Measurements from ENCODE around the gene IMP4. TPM values are rescaled to one million over a fixed set of nuclear protein-coding genes. Genes with fewer than 3 reads are reported as not detected.

The IMP4 gene
- total and polyA plus RNA-seq, 2 of the 13 experiments (the other 11 are each of a cell fraction or from before 2014, with no cell fraction given): 142 to 158 TPM

DNA sequence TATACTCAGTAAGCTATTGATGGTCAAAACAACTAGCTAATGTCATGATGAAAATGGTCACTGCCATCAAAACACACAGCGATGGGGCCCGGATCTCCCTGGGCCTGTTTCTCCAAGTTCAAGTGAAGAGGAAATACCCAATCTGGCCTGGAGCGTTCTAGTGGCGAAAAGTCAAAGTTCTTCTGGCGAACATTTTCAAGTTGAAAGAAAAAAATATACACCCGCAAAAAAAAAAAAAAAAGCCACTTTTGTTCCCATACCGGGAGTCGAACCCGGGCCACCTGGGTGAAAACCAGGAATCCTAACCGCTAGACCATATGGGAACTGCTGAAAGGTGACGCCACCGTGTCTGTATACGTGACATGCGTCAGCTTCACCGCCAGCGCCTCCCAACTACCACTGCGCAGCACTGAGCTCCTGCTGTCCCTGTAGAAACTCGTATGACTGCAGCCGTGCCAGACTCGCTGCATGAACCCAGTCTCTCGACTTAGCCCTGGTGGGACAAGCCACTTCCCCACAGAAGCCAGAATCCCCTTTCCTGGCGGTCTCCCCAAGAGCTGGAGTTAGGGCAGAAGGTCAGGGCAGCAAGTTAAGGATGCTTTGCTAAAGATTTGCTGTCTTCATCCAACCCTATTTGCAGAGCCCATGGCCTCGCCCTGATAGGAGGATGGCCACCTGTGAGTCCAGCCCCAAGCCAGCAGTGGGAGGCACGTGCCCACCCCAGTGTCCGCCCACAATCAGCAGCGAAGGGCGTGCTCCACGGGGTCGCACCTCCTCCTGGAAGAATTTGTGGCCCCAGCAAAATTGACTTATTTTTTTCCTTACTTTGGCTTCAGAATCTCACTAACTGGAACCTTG lies 5.6 kb upstream of the IMP4 start (continued):
- TF ChIP-seq ZNF768 (CRISPR knock-in tag; IDR thresholded peaks at IDR 0.05) (peak; percentile 54; the same call in 1 of the 2 replicates), EP300 (IDR thresholded peaks at IDR 0.05; ENCODE audit: low read depth in 2 of 2, low read length in 2 of 2) (peak in 1 of 2 experiments; percentile 17; a peak in 1 of 4 replicates), EP300 (CRISPR knock-in tag; IDR thresholded peaks at IDR 0.05; ENCODE audit: borderline replicate concordance) (no peak; the same call in 1 of the 2 replicates), ZNF709 (CRISPR knock-in tag; IDR thresholded peaks at IDR 0.05) (peak; percentile 63; the same call in 1 of the 2 replicates), ETV6 (CRISPR knock-in tag; conservative IDR thresholded peaks at IDR 0.05) (peak; percentile 62; the same call in 1 of the 2 replicates), MTF1 (CRISPR knock-in tag; IDR thresholded peaks at IDR 0.05) (no peak), PTBP1 (IDR thresholded peaks at IDR 0.05; ENCODE audit: low read depth, low read length, poor library complexity, severe bottlenecking) (no peak), MIER3 (CRISPR knock-in tag; IDR thresholded peaks at IDR 0.05; ENCODE audit: borderline replicate concordance) (peak; percentile 91; the same call in 1 of the 2 replicates), ZNF234 (CRISPR knock-in tag; conservative IDR thresholded peaks at IDR 0.05) (no peak), POLR2G (IDR thresholded peaks at IDR 0.05; ENCODE audit: low read depth, low read length) (peak; percentile 85), ZNF225 (CRISPR knock-in tag; IDR thresholded peaks at IDR 0.05) (peak; percentile 70; the same call in 1 of the 2 replicates), HNRNPH1 (optimal IDR thresholded peaks at IDR 0.05; ENCODE audit: low read depth, low read length) (no peak), ZMYM2 (CRISPR knock-in tag; IDR thresholded peaks at IDR 0.05) (no peak), TFDP1 (CRISPR knock-in tag; IDR thresholded peaks at IDR 0.05; ENCODE audit: borderline replicate concordance) (peak; percentile 65), ZNF891 (CRISPR knock-in tag; IDR thresholded peaks at IDR 0.05) (peak; percentile 77), ZBTB43 (CRISPR knock-in tag; conservative IDR thresholded peaks at IDR 0.05) (no peak; the same call in 1 of the 2 replicates)
- TF ChIP-seq, protein P1, sequence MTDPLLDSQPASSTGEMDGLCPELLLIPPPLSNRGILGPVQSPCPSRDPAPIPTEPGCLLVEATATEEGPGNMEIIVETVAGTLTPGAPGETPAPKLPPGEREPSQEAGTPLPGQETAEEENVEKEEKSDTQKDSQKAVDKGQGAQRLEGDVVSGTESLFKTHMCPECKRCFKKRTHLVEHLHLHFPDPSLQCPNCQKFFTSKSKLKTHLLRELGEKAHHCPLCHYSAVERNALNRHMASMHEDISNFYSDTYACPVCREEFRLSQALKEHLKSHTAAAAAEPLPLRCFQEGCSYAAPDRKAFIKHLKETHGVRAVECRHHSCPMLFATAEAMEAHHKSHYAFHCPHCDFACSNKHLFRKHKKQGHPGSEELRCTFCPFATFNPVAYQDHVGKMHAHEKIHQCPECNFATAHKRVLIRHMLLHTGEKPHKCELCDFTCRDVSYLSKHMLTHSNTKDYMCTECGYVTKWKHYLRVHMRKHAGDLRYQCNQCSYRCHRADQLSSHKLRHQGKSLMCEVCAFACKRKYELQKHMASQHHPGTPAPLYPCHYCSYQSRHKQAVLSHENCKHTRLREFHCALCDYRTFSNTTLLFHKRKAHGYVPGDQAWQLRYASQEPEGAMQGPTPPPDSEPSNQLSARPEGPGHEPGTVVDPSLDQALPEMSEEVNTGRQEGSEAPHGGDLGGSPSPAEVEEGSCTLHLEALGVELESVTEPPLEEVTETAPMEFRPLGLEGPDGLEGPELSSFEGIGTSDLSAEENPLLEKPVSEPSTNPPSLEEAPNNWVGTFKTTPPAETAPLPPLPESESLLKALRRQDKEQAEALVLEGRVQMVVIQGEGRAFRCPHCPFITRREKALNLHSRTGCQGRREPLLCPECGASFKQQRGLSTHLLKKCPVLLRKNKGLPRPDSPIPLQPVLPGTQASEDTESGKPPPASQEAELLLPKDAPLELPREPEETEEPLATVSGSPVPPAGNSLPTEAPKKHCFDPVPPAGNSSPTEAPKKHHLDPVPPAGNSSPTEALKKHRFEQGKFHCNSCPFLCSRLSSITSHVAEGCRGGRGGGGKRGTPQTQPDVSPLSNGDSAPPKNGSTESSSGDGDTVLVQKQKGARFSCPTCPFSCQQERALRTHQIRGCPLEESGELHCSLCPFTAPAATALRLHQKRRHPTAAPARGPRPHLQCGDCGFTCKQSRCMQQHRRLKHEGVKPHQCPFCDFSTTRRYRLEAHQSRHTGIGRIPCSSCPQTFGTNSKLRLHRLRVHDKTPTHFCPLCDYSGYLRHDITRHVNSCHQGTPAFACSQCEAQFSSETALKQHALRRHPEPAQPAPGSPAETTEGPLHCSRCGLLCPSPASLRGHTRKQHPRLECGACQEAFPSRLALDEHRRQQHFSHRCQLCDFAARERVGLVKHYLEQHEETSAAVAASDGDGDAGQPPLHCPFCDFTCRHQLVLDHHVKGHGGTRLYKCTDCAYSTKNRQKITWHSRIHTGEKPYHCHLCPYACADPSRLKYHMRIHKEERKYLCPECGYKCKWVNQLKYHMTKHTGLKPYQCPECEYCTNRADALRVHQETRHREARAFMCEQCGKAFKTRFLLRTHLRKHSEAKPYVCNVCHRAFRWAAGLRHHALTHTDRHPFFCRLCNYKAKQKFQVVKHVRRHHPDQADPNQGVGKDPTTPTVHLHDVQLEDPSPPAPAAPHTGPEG (CRISPR knock-in tag; IDR thresholded peaks at IDR 0.05): no peak; the same call in 1 of the 2 replicates
- TF ChIP-seq, protein P2, sequence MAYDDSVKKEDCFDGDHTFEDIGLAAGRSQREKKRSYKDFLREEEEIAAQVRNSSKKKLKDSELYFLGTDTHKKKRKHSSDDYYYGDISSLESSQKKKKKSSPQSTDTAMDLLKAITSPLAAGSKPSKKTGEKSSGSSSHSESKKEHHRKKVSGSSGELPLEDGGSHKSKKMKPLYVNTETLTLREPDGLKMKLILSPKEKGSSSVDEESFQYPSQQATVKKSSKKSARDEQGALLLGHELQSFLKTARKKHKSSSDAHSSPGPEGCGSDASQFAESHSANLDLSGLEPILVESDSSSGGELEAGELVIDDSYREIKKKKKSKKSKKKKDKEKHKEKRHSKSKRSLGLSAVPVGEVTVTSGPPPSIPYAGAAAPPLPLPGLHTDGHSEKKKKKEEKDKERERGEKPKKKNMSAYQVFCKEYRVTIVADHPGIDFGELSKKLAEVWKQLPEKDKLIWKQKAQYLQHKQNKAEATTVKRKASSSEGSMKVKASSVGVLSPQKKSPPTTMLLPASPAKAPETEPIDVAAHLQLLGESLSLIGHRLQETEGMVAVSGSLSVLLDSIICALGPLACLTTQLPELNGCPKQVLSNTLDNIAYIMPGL (CRISPR knock-in tag; IDR thresholded peaks at IDR 0.05; ENCODE audit: borderline replicate concordance in 1 of 2, low read depth in 1 of 2): peak; percentile 99 to 100
